H9 (cell line): ENCODE data around the gene GGA1. TPM values are rescaled to one million over a fixed set of nuclear protein-coding genes. Genes with fewer than 3 reads are reported as not detected.

ENCODE experiments used
- DNase-seq: peaks from one replicate; pipeline ENCODE4 v3.0.0-alpha.2; 2017
- H2AFZ ChIP-seq: one replicate; pipeline ENCODE4 v1.6.1; 2013; ENCODE audit warnings: mild to moderate bottlenecking, low read length, control low read depth, moderate library complexity
- H2AK5ac ChIP-seq: 2 replicates; pipeline ENCODE4 v1.6.1; 2013; ENCODE audit warnings: low read length, control low read depth, mixed read lengths; ENCODE audit not compliant: insufficient read length
- H2BK120ac ChIP-seq: one replicate; pipeline ENCODE4 v1.6.1; 2013; ENCODE audit warnings: low read depth, mild to moderate bottlenecking, low read length, control low read depth, inconsistent platforms; ENCODE audit not compliant: poor library complexity, severe bottlenecking
- H2BK12ac ChIP-seq: 2 replicates; pipeline ENCODE4 v1.6.1; 2013; ENCODE audit warnings: low read length, control low read depth, mixed read lengths, low read depth; ENCODE audit not compliant: insufficient read length
- H2BK15ac ChIP-seq: 2 replicates; pipeline ENCODE4 v1.6.1; 2013; ENCODE audit warnings: low read depth, low read length, control low read depth
- H2BK20ac ChIP-seq: one replicate; pipeline ENCODE4 v1.6.1; 2013; ENCODE audit warnings: low read depth, mild to moderate bottlenecking, low read length, control low read depth, inconsistent platforms; ENCODE audit not compliant: poor library complexity, severe bottlenecking
- H2BK5ac ChIP-seq: 2 replicates; pipeline ENCODE4 v1.6.1; 2013; ENCODE audit warnings: low read length, control low read depth, mixed read lengths; ENCODE audit not compliant: insufficient read length
- H3K14ac ChIP-seq: 2 replicates; pipeline ENCODE4 v1.6.1; 2013; ENCODE audit warnings: low read length, control low read depth; ENCODE audit not compliant: insufficient read depth
- H3K18ac ChIP-seq: 2 replicates; pipeline ENCODE4 v1.6.1; 2013; ENCODE audit warnings: low read depth, mild to moderate bottlenecking, mixed read lengths, low read length, control low read depth; ENCODE audit not compliant: insufficient read length
- H3K23ac ChIP-seq: 2 replicates; pipeline ENCODE4 v1.6.1; 2013; ENCODE audit warnings: low read length, control low read depth, mixed read lengths, low read depth; ENCODE audit not compliant: insufficient read length
- H3K23me2 ChIP-seq: 2 replicates; pipeline ENCODE4 v1.6.1; 2013; ENCODE audit warnings: low read depth, mild to moderate bottlenecking, mixed read lengths, low read length, control low read depth; ENCODE audit not compliant: insufficient read length, poor library complexity, severe bottlenecking
- H3K27ac ChIP-seq: 2 replicates; pipeline ENCODE4 v1.5.1; 2013; ENCODE audit warnings: low read length, control low read depth, mixed read lengths, low read depth; ENCODE audit not compliant: insufficient read length
- H3K27me3 ChIP-seq: 2 replicates; pipeline ENCODE4 v1.6.1; 2013; ENCODE audit warnings: low read length, control low read depth, inconsistent platforms; ENCODE audit not compliant: insufficient read depth
- H3K4ac ChIP-seq: 2 replicates; pipeline ENCODE4 v1.6.1; 2013; ENCODE audit warnings: low read depth, mild to moderate bottlenecking, control low read depth, inconsistent platforms, low read length, moderate library complexity
- H3K4me1 ChIP-seq: 2 replicates; pipeline ENCODE4 v1.6.1; 2013; ENCODE audit warnings: low read length, control low read depth, inconsistent platforms; ENCODE audit not compliant: insufficient read depth
- H3K4me2 ChIP-seq: 2 replicates; pipeline ENCODE4 v1.6.1; 2013; ENCODE audit warnings: low read length, control low read depth, mixed read lengths; ENCODE audit not compliant: insufficient read length, insufficient read depth
- H3K56ac ChIP-seq: 2 replicates; pipeline ENCODE4 v1.6.1; 2013; ENCODE audit warnings: low read depth, mild to moderate bottlenecking, mixed read lengths, low read length, control low read depth; ENCODE audit not compliant: insufficient read length
- H3K79me1 ChIP-seq: 2 replicates; pipeline ENCODE4 v1.6.1; 2013; ENCODE audit warnings: low read depth, mild to moderate bottlenecking, moderate library complexity, low read length, control low read depth, inconsistent platforms; ENCODE audit not compliant: insufficient read depth, poor library complexity, severe bottlenecking
- H3K79me2 ChIP-seq: 2 replicates; pipeline ENCODE4 v1.6.1; 2013; ENCODE audit warnings: low read length, control low read depth, inconsistent platforms; ENCODE audit not compliant: insufficient read depth
- H3K9ac ChIP-seq: 2 replicates; pipeline ENCODE4 v1.6.1; 2013; ENCODE audit warnings: low read length, control low read depth, mixed read lengths; ENCODE audit not compliant: insufficient read length; ENCODE audit errors: extremely low read depth
- H3K9me3 ChIP-seq: one replicate; pipeline ENCODE4 v1.6.1; 2013; ENCODE audit warnings: low read depth, low read length, inconsistent platforms; ENCODE audit not compliant: control insufficient read depth
- H3T11ph ChIP-seq: one replicate; pipeline ENCODE4 v1.6.1; 2013; ENCODE audit warnings: mild to moderate bottlenecking, low read length, control low read depth, inconsistent platforms
- H4K20me1 ChIP-seq: one replicate; pipeline ENCODE4 v1.6.1; 2013; ENCODE audit not compliant: control insufficient read depth, insufficient read length, insufficient read depth
- H4K5ac ChIP-seq: 2 replicates; pipeline ENCODE4 v1.6.1; 2013; ENCODE audit warnings: low read depth, mild to moderate bottlenecking, mixed read lengths, low read length, control low read depth; ENCODE audit not compliant: insufficient read length
- H4K8ac ChIP-seq: replicated peaks from 2 replicates; pipeline ENCODE4 v1.6.1; 2013; ENCODE audit warnings: low read length, control low read depth, mixed read lengths, low read depth; ENCODE audit not compliant: insufficient read length
- H4K91ac ChIP-seq: 2 replicates; pipeline ENCODE4 v1.6.1; 2013; ENCODE audit warnings: low read depth, mild to moderate bottlenecking, moderate library complexity, mixed read lengths, low read length, control low read depth; ENCODE audit not compliant: insufficient read length
- H3K27ac Mint-ChIP-seq, 3 experiments: 2 replicates in 2 of 3; 3 replicates in 1 of 3; pipeline ENCODE4 v1.8.0; 2020 to 2021; ENCODE audit warnings: mixed read lengths in 3 of 3, mild to moderate bottlenecking in 1 of 3, moderate library complexity in 1 of 3
- H3K27me3 Mint-ChIP-seq: 2 replicates; pipeline ENCODE4 v1.8.0; 2021; ENCODE audit warnings: low read depth, mild to moderate bottlenecking, moderate library complexity, mixed read lengths
- H3K36me3 Mint-ChIP-seq, 3 experiments: 2 replicates in 2 of 3; 3 replicates in 1 of 3; pipeline ENCODE4 v1.8.0; 2020 to 2021; ENCODE audit warnings: low read depth in 3 of 3, mixed read lengths in 3 of 3; ENCODE audit not compliant: insufficient read depth in 1 of 3
- H3K4me1 Mint-ChIP-seq, 2 experiments: 2 replicates each; pipeline ENCODE4 v1.8.0; 2020; ENCODE audit warnings: mixed read lengths in 2 of 2
- H3K4me3 Mint-ChIP-seq, 2 experiments: 2 replicates in 1 of 2; 3 replicates in 1 of 2; pipeline ENCODE4 v1.8.0; 2020 to 2021; ENCODE audit warnings: mild to moderate bottlenecking in 2 of 2, mixed read lengths in 2 of 2, moderate library complexity in 1 of 2
- H3K9me3 Mint-ChIP-seq, 2 experiments: 2 replicates in 1 of 2; 3 replicates in 1 of 2; pipeline ENCODE4 v1.8.0; 2020; ENCODE audit warnings: mild to moderate bottlenecking in 2 of 2, mixed read lengths in 2 of 2, moderate library complexity in 1 of 2
- CTCF ChIP-seq: fragments of 200-600 bp; sonication (generic); conservative IDR thresholded peaks from 3 replicates; pipeline ENCODE4 v1.8.0; 2021; ENCODE audit warnings: antibody characterized with exemption, mild to moderate bottlenecking
- WGBS: extraction: QIAGEN DNeasy Blood & Tissue Kit; methylation state at CpG from one replicate; pipeline ENCODE4 v1.1.7; 2013; ENCODE audit warnings: missing lambda C conversion rate, low lambda C conversion rate, mixed read lengths; ENCODE audit not compliant: insufficient read length; ENCODE audit errors: extremely low coverage; 5-methylcytosine and 5-hydroxymethylcytosine counted together
- total RNA-seq: library from RNA; stranded (reverse); gene quantifications from 2 replicates; pipeline ENCODE4 v1.2.1, GENCODE V29; 2021

The GGA1 gene
- total RNA-seq, 1 experiment from 2014 or later = 61.7 TPM

- no peak overlapping the region for H4K91ac ChIP-seq
- H3T11ph ChIP-seq = no peak overlapping the region
- peaks cover 1% of the 10 kb centered on the region in 2 experiments for H3K4me1 Mint-ChIP-seq
- no peak overlapping the region for H2AK5ac ChIP-seq
- no peaks in the 10 kb centered on the region for H3K79me1 ChIP-seq
- H2BK5ac ChIP-seq = no peak overlapping the region
- no peak overlapping the region for H2BK15ac ChIP-seq
- H4K5ac ChIP-seq = no peak overlapping the region
- no peak overlapping the region for H4K8ac ChIP-seq
- no peak overlapping the region for H3K4me2 ChIP-seq
- no peak overlapping the region for H2BK120ac ChIP-seq
- no CpG with 5 or more reads among the region's 6 CpGs for WGBS
- peaks cover under 1% of the 10 kb centered on the region; the same call in 1 of the 2 replicates for H3K4me1 ChIP-seq
- H3K9ac ChIP-seq = no peak overlapping the region
- no peak overlapping the region for H2BK12ac ChIP-seq
- no peaks in the 10 kb centered on the region for H3K9me3 ChIP-seq
- no peak overlapping the region for H2AFZ ChIP-seq
- TF ChIP-seq CTCF = no peak
- peaks cover 10 to 50% (median 49%) of the 10 kb centered on the region in 3 experiments; a peak in 6 of 7 replicates for H3K36me3 Mint-ChIP-seq
- H3K4me3 Mint-ChIP-seq = no peak overlapping the region
- no peaks in the 10 kb centered on the region for H3K9me3 Mint-ChIP-seq
- no peak overlapping the region for H3K18ac ChIP-seq
- H4K20me1 ChIP-seq = no peaks in the 10 kb centered on the region
- H3K27me3 Mint-ChIP-seq = no peaks in the 10 kb centered on the region; the same call in 1 of the 2 replicates
- no peaks in the 10 kb centered on the region for H3K27me3 ChIP-seq
- H3K23me2 ChIP-seq = no peaks in the 10 kb centered on the region
- no peak overlapping the region for H3K27ac ChIP-seq
- H3K27ac Mint-ChIP-seq = no peak overlapping the region
- no peak overlapping the region for H3K23ac ChIP-seq
- no peak overlapping the region for H3K56ac ChIP-seq
- no peaks in the 10 kb centered on the region for H3K79me2 ChIP-seq
- H3K14ac ChIP-seq = no peak overlapping the region
- no peak for DNase-seq
- no peak overlapping the region for H3K4ac ChIP-seq
- no peak overlapping the region for H2BK20ac ChIP-seq
These were observed 10.0 kb downstream of the GGA1 start for GRCh38 chr22:37618674-37619073.
